Frontal cortex (tissue), 4 donors: ENCODE results near the gene RIPOR2. TPM values are rescaled to one million over a fixed set of nuclear protein-coding genes. Genes with fewer than 3 reads are reported as not detected.
"Not testable (repeated sequence)": the region's sequence is repeated elsewhere in the genome, so short reads cannot be mapped to it uniquely, and the experiment has no call there.

ENCODE experiments used
- DNase-seq, 2 donors: peaks; one replicate each; pipeline ENCODE4 v3.0.0; 2012; ENCODE audit warnings: low spot score in 2 of 2
- FAIRE-seq: peaks from 2 replicates; lab custom pipeline; 2012; peaks lifted over from hg19 to GRCh38; lab: Jason Lieb, UNC
- total RNA-seq: library from RNA; depleted of rRNA; stranded (reverse); fragments of >200 nt; gene quantifications from one replicate; pipeline ENCODE4 v1.2.3, GENCODE V29; 2014
- donor health status: control.
- donor health status: control.
- donor health status: control.

RIPOR2 gene
- total RNA-seq, 1 donor from 2014 or later, result 17.9 TPM

- FAIRE-seq (no peak), DNase-seq (no peak)
Observed at GRCh38 chr6:24788031-24788665, 147.6 kb downstream of the RIPOR2 start.

GRCh38 chr6:24780206-24780605 is 155.6 kb downstream of the RIPOR2 start:
- no peak for FAIRE-seq
- no peak for DNase-seq

- FAIRE-seq (no peak), DNase-seq (no peak)
Observed at GRCh38 chr6:24779416-24780016, 156.2 kb downstream of the RIPOR2 start.

GRCh38 chr6:24778878-24779277 is 156.9 kb downstream of the RIPOR2 start:
- DNase-seq (no peak), FAIRE-seq (no peak)

GRCh38 chr6:24778121-24778520 is 157.6 kb downstream of the RIPOR2 start:
- no peak for DNase-seq
- no peak for FAIRE-seq

GRCh38 chr6:24777227-24777626 is 158.5 kb downstream of the RIPOR2 start:
- DNase-seq, result no peak
- no peak for FAIRE-seq

GRCh38 chr6:24775520-24776058 is 160.2 kb downstream of the RIPOR2 start:
- FAIRE-seq (no peak), DNase-seq (peak in 1 of 2 donors; percentile 11)

GRCh38 chr6:24774696-24775519 is 160.9 kb downstream of the RIPOR2 start, which contains the start of gene GMNN:
GMNN (plus strand) TSS chr6:24774937; CDS start chr6:24777247, 2,310 bp downstream.
- no peak for FAIRE-seq

GRCh38 chr6:24768361-24768760 is 167.4 kb downstream of the RIPOR2 start:
- FAIRE-seq (no peak), DNase-seq (no peak)

More at GRCh38 chr6:24774696-24775519, 160.9 kb downstream of the RIPOR2 start, which contains the start of gene GMNN:
- peak; percentile 87 to 89 for DNase-seq

GRCh38 chr6:24766680-24767462 is 168.9 kb downstream of the RIPOR2 start:
- DNase-seq, result peak; percentile 62 to 69
- FAIRE-seq, result peak; percentile 42

GRCh38 chr6:24765968-24766367 is 169.8 kb downstream of the RIPOR2 start:
- not testable (repeated sequence) for FAIRE-seq, DNase-seq

GRCh38 chr6:24764833-24765828 is 170.6 kb downstream of the RIPOR2 start:
- not testable (repeated sequence) for DNase-seq, FAIRE-seq

GRCh38 chr6:24763578-24763977 is 172.2 kb downstream of the RIPOR2 start:
- FAIRE-seq (no peak), DNase-seq (no peak)

GRCh38 chr6:24761851-24762250 is 173.9 kb downstream of the RIPOR2 start:
- DNase-seq (no peak), FAIRE-seq (no peak)

- DNase-seq, result no peak
- no peak for FAIRE-seq
Observed at GRCh38 chr6:24761193-24761835, 174.4 kb downstream of the RIPOR2 start.

- no peak for FAIRE-seq
Observed at GRCh38 chr6:24760210-24760609, 175.6 kb downstream of the RIPOR2 start.

GRCh38 chr6:24759718-24760117 is 176.0 kb downstream of the RIPOR2 start:
- DNase-seq, result no peak

More at GRCh38 chr6:24760210-24760609, 175.6 kb downstream of the RIPOR2 start:
- DNase-seq, result no peak

GRCh38 chr6:24757611-24758010 is 178.1 kb downstream of the RIPOR2 start:
- DNase-seq, result no peak
- no peak for FAIRE-seq

More at GRCh38 chr6:24759718-24760117, 176.0 kb downstream of the RIPOR2 start:
- FAIRE-seq, result no peak
